Colonic mucosa (tissue), 4 donors: Measurements from ENCODE around the gene NBEA. TPM values are rescaled to one million over a fixed set of nuclear protein-coding genes. Genes with fewer than 3 reads are reported as not detected.

Experiments used
- DNase-seq: peaks from one replicate; pipeline ENCODE4 v3.0.0-alpha.2; 2020
- H3K27ac ChIP-seq: fragments of 200-600 bp; one replicate; pipeline ENCODE4 v1.8.0; 2021
- H3K27me3 ChIP-seq: fragments of 200-600 bp; one replicate; pipeline ENCODE4 v1.8.0; 2021
- H3K36me3 ChIP-seq: fragments of 200-600 bp; one replicate; pipeline ENCODE4 v1.8.0; 2021
- H3K4me1 ChIP-seq: fragments of 200-600 bp; one replicate; pipeline ENCODE4 v1.8.0; 2021; ENCODE audit warnings: mild to moderate bottlenecking
- H3K4me3 ChIP-seq: fragments of 200-600 bp; one replicate; pipeline ENCODE4 v1.8.0; 2021
- H3K9ac ChIP-seq, 2 donors: one replicate each; pipeline ENCODE4 v1.7.0; 2013; ENCODE audit warnings: control low read depth in 2 of 2, low read depth in 2 of 2, low read length in 2 of 2
- H3K9me3 ChIP-seq: fragments of 200-600 bp; one replicate; pipeline ENCODE4 v1.8.0; 2021
- CTCF ChIP-seq: fragments of 200-600 bp; IDR thresholded peaks from one replicate; pipeline ENCODE4 v1.8.0; 2022; ENCODE audit warnings: antibody characterized with exemption, mild to moderate bottlenecking
- intact Hi-C: fragments of 100-400 bp; cut with DNase I; formaldehyde crosslinking; loops from one replicate; pipeline ENCODE4 v1.14.1; 2022
- total RNA-seq, 2 donors: library from RNA; stranded (reverse); fragmentation: NEBNext Ultra II Directional in 1 of 2; extraction: Animal tissue kit (Norgen Biotek cat#: 25700) in 1 of 2; gene quantifications; one replicate each; pipeline ENCODE4 v1.2.1, GENCODE V29; 2021
- donor health status: healthy.
- donor health status: DM: no; HTN: no; CAD: no.
- donor health status: DM: no; HTN: no; CAD: no.

The NBEA gene
- total RNA-seq, 2 donors from 2014 or later = 1.9 to 5.5 TPM

- no peaks in the 10 kb centered on the region for H3K27me3 ChIP-seq
- no peak for TF ChIP-seq CTCF
- H3K36me3 ChIP-seq = no peaks in the 10 kb centered on the region
- H3K4me1 ChIP-seq = no peaks in the 10 kb centered on the region
- intact Hi-C loops = no loop called here
- no peak overlapping the region for H3K27ac ChIP-seq
- H3K9ac ChIP-seq = no peak overlapping the region
- no peak for DNase-seq
- H3K4me3 ChIP-seq = no peak overlapping the region
- H3K9me3 ChIP-seq = no peaks in the 10 kb centered on the region
Measured at GRCh38 chr13:35411059-35411744, 469.1 kb downstream of the NBEA start.

GRCh38 chr13:35448465-35448864 lies 506.4 kb downstream of the NBEA start:
- intact Hi-C loops = no loop called here
- no peak overlapping the region for H3K4me3 ChIP-seq
- no peaks in the 10 kb centered on the region for H3K4me1 ChIP-seq
- no peak for DNase-seq
- H3K27me3 ChIP-seq = no peaks in the 10 kb centered on the region
- no peak for TF ChIP-seq CTCF
- no peaks in the 10 kb centered on the region for H3K9me3 ChIP-seq
- H3K27ac ChIP-seq = no peak overlapping the region
- H3K36me3 ChIP-seq = no peaks in the 10 kb centered on the region
- H3K9ac ChIP-seq = no peak overlapping the region

GRCh38 chr13:35449821-35450220 lies 507.8 kb downstream of the NBEA start:
- H3K27me3 ChIP-seq = no peaks in the 10 kb centered on the region
- intact Hi-C loops = no loop called here
- H3K4me1 ChIP-seq = no peaks in the 10 kb centered on the region
- H3K9ac ChIP-seq = no peak overlapping the region
- no peak overlapping the region for H3K4me3 ChIP-seq
- no peak for DNase-seq
- H3K36me3 ChIP-seq = no peaks in the 10 kb centered on the region
- H3K27ac ChIP-seq = no peak overlapping the region
- no peaks in the 10 kb centered on the region for H3K9me3 ChIP-seq
- TF ChIP-seq CTCF = no peak

- no peaks in the 10 kb centered on the region for H3K4me1 ChIP-seq
- DNase-seq = no peak
- no peak overlapping the region for H3K27ac ChIP-seq
- H3K4me3 ChIP-seq = no peak overlapping the region
- no peaks in the 10 kb centered on the region for H3K36me3 ChIP-seq
- H3K9me3 ChIP-seq = no peaks in the 10 kb centered on the region
- intact Hi-C loops = no loop called here
- TF ChIP-seq CTCF = no peak
- no peaks in the 10 kb centered on the region for H3K27me3 ChIP-seq
- H3K9ac ChIP-seq = no peak overlapping the region
Measured at GRCh38 chr13:35455022-35455421, 513.0 kb downstream of the NBEA start.

GRCh38 chr13:35457258-35457657 lies 515.2 kb downstream of the NBEA start:
- Histone ChIP-seq H3K9ac (no peak overlapping the region), H3K27ac (no peak overlapping the region), H3K9me3 (no peaks in the 10 kb centered on the region), H3K4me1 (no peaks in the 10 kb centered on the region), H3K36me3 (no peaks in the 10 kb centered on the region), H3K4me3 (no peak overlapping the region), H3K27me3 (no peaks in the 10 kb centered on the region)
- no peak for TF ChIP-seq CTCF
- DNase-seq = no peak
- intact Hi-C loops = no loop called here
